GM12891 (cell line): Measurements from ENCODE around the gene UFD1.

Source experiments
- PAX5 ChIP-seq: IDR thresholded peaks from 2 replicates; pipeline ENCODE4 v1.6.1; 2011; ENCODE audit warnings: low read length, moderate library complexity, mild to moderate bottlenecking; ENCODE audit not compliant: insufficient read depth, severe bottlenecking
- POLR2A ChIP-seq: IDR thresholded peaks from 2 replicates; pipeline ENCODE4 v1.6.1; 2011; ENCODE audit warnings: low read depth, low read length, control low read depth
- POLR2AphosphoS5 ChIP-seq: IDR thresholded peaks from 2 replicates; pipeline ENCODE4 v1.6.1; 2011; ENCODE audit warnings: low read depth, low read length, control low read depth
- POU2F2 ChIP-seq: IDR thresholded peaks from 2 replicates; pipeline ENCODE4 v1.6.1; 2011; ENCODE audit warnings: low read depth, mild to moderate bottlenecking, control low read depth, low read length, moderate library complexity
- SPI1 ChIP-seq: IDR thresholded peaks from 2 replicates; pipeline ENCODE4 v1.6.1; 2011; ENCODE audit warnings: low read depth, low read length, control low read depth
- TAF1 ChIP-seq: IDR thresholded peaks from 2 replicates; pipeline ENCODE4 v1.6.1; 2011; ENCODE audit warnings: low read depth, low read length, control low read depth

DNA sequence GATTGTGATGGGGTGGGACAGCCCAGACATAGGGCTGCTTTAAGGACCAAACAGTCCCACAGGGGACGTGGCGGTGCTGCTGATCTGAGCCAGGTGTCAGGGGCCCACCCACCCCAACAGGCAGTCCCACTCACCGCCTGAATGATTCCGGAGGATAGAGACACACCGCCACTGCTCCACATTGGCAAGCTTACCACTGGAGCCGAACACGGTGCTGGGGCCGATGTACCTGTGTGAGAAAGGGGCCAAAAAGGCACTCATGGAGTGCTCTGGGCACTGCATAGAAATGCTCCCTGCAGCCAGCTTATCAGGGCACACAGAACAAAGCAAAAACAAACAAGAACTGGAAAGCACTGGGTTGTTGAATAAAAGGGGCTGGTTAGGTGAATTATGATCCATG, 73.3 kb downstream of the UFD1 start:
- TF ChIP-seq POLR2A, result no peak
- no peak for TF ChIP-seq SPI1
- TF ChIP-seq POLR2AphosphoS5, result no peak
- TF ChIP-seq POU2F2, result no peak
- no peak for TF ChIP-seq TAF1
- no peak for TF ChIP-seq PAX5
